HG02642 (cell line): Measurements from ENCODE around the gene RGS14.
"Not testable (repeated sequence)": the region's sequence is repeated elsewhere in the genome, so short reads cannot be mapped to it uniquely, and the experiment has no call there.

Experiments
- ATAC-seq: cut with Tn5 transposase; IDR thresholded peaks from one replicate; pipeline ENCODE4 v1.9.1; 2021; ENCODE audit warnings: mild to moderate bottlenecking; ENCODE audit not compliant: unreplicated experiment, poor library complexity

Gene RGS14

DNA sequence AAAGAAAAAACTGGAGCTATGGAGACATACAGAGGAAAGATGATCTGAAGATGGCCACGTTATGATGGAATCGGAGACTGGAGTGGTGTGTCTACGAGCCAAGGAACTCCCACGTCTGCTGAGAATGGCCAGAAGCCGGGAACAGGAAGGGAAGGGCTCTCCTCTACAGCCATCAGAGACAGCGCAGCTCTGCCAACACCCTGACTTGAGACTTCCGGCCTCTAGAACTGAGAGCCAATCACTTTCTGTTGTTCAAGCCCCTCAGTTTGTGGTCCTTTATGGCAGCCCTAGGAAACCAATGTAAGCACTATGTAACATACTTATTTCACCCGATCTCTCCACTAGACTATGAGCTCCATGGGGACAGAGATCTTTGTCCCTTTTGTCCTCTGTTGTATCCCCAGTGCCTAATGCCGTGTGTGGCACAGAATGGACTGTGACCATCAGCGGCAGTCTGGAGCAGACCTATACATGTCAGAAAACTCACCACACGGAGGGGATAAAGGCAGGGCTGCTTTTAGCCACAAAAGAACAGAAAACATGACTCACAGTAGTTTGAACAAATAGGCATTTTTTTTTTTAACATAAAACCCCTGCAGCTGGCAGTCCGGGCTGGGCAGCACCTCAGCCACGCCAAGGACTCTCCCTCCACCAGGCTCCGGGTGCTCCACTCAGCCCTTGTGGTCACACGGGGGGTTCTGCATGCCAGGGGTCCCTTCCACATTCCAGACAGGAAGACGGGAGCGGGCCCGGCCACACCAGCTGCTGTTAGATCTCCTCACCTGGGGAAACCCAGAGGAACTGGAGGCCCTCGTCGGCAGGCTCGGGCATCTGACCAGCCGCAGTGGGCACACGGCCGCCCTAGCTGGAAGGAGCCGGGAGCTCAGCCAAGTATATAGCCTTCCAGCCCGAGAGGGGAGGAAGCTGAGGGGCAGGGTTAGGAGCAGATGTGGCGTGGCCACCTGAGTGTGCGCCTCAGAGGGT lies 29.9 kb upstream of the RGS14 start:
- ATAC-seq, result no peak

DNA sequence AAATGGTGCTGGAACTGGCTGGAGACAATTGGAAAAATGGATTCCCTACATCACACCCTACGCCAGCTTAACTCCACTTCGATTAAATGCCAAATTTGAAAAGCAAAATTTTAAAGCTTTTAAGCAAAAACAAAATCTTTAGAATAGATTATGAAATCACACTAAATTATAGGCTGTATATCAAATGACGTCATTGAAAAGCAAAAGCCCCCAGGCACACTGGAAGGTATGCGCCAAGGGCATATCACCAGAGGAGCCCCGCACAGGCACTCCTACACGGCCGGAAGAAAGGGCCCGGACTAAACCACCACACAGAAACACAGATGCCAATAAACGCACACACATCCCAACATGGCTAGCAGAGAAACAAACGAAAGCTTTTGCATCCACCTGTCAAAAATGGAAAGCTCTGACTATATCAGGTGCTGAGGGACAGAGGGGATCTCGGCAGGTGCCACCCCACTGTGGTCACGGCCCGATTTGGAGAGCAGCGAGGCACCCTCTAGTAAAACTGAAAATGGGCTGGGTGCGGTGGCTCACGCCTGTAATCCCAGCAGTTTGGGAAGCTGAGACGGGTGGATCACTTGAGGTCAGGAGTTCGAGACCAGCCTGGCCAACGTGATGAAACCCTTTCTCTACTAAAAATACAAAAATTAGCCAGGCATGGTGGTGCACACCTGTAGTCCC lies 29.0 kb upstream of the RGS14 start:
- no peak for ATAC-seq

DNA sequence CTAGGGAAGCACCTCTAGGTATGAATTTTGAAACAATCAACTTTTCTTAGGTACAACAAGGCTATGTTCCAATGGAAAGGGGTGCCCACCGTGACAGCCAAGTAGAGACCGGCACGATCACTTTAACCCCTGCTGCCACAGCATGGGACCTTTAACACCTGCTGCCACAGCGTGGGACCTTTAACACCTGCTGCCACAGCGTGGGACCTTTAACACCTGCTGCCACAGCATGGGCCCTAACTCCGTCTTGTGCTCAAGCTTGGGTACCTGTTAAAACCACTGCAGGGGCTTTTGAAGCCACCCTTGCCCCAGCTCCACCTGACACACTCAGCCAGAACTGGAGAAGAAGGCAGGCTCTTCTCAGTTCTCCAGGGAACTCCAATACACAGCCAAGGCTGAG lies 27.8 kb upstream of the RGS14 start:
- ATAC-seq, result no peak

DNA sequence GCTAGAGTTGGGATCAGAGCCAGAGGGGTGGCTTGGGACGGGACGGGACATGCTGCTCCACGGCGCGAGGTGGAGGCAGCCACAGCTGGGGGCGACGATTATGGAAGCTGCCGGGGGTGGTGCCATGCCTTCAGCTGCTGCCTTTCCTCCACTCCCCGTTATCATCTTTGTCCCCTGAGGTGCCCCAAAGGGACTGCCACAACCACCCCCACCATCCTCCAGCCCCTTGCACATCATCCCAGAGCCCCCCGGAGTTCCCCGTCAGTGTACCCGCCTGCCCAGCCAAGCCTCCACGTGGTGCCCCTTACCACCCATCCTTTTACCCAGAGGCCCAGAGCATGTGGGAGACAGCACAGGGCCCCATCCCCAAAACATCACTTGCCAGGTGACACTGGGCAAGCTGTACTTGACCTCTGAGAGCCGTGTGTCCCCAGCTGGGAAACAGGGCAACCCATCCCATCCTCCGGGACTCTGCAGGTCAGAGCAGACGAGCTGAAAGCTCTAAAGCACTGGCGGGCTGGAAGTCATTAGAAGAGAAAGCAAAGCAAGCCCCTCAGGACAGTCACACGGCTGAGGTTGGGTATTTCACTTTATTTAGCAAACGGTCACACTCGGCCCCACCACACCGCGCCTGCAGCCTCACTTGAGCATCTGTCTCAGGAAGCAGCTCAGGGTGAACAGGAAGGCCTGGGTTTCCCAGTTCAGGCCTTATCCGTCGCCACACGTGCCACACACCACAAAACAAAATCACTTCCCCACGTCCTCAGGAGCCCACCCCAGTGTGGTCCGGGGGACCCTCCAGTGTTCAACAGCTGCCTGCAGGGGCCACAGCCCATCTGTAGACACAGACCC lies 26.5 kb upstream of the RGS14 start:
- ATAC-seq, result no peak

DNA sequence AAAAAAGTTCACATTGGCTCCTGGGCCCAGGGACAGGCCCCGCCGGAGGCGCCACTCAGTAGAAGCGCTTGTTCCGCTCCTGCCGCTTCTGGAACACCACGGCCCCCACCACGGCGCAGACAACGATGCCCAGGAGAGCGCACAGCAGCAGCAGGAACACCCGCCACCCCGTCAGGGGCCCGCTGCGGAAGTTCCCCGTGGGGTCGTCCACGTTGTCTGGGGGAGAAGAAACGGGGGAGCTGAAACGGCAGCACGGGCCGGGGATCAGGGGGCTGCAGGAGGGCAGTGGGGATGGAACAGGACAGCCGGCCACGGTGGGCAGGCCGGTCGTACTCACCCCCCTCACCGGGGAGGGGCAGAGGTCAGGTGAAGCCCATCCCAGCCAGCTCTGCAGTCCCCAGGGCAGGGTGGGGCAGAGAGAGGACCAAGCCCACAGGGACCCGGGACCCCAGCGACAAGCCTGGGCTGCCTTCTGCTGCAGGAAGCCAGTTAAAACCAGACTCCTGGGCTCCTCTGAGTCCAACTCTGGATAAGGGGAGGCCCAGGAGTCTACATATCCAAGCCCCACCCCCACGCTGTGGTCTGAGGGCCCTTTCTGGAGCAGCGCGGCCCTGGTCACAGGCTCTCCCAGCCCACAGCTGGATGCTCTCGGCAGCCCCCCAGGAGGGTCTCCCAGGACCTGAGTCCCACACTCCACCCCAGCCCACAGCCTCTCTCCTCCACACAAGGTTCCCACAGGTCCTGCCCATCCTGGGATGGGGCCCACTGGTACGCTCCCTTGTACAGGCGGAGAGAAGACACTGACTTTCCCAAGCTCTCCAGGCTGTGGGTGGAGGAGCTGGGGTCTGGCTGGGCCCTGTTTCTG lies 25.5 kb upstream of the RGS14 start:
- no peak for ATAC-seq

DNA sequence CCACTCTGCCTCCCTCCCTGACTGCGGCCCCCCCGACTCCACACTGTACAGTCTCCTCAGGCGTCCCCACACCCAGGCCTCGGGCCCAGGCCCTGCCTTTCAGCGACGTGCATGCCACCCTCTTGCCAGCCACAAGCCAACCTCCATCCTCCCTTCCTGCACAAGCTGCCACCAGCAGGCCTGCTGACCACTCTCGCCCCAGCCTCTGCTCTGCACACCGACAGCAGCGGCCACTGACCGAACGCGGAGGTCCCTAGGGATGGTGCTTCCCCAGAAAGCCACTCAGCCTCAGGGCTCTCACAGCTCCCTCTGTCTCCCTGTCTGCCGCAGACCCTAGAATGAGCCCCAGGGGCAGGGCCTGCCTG lies 24.8 kb upstream of the RGS14 start:
- no peak for ATAC-seq

DNA sequence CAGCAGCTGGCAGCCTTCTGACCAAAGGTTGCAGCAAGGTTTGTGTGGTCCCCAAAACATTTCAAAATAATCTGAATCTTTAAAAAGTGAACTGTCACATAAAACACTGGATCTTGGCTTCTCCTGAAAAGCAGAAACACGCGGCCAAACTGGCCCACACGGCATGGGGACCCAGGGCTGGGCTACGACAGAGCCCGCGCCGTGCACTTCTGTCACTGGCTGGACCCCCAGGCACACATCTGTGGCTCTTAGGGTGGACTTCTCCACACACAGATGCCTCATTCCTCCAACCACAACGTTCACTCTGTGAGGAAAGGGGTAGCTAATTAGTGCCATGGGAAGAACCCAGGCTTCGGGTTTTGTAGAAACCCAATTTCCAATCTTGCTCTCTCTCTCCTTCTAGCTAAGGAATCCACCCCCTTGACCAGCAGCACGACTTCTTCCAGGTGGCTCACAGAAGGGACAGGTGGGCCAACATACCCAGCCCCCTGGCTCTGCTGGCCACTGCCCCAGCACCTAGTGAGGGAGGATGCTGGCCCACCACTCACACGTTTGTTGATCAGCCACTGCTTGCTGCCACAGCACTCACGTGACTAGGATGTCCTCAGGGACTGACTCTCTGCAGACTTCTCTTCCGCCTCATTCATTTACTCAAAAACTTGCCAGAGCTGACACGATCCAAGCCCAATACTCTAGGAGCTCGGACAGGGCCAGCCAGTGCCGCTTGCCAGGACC lies 24.1 kb upstream of the RGS14 start:
- ATAC-seq, result no peak

DNA sequence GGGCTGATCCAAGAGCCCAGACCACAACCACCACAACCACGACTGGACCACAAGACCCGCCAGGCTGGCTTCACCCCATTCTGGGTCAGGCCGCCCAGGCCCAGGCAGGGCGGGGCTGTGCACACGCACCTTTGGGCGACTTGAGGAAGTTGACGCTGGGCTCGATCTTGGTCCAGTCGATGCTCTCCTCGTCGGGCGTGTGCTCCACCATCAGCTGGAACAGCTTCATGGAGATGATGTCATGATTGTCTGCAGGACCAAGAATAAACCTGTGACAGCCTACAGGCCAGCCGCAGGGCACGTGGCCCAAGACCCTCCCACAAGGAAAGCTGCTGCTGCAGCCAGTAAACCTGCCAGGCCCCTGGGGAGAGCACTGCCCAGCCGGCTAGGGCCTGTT lies 23.6 kb upstream of the RGS14 start:
- ATAC-seq, result no peak

DNA sequence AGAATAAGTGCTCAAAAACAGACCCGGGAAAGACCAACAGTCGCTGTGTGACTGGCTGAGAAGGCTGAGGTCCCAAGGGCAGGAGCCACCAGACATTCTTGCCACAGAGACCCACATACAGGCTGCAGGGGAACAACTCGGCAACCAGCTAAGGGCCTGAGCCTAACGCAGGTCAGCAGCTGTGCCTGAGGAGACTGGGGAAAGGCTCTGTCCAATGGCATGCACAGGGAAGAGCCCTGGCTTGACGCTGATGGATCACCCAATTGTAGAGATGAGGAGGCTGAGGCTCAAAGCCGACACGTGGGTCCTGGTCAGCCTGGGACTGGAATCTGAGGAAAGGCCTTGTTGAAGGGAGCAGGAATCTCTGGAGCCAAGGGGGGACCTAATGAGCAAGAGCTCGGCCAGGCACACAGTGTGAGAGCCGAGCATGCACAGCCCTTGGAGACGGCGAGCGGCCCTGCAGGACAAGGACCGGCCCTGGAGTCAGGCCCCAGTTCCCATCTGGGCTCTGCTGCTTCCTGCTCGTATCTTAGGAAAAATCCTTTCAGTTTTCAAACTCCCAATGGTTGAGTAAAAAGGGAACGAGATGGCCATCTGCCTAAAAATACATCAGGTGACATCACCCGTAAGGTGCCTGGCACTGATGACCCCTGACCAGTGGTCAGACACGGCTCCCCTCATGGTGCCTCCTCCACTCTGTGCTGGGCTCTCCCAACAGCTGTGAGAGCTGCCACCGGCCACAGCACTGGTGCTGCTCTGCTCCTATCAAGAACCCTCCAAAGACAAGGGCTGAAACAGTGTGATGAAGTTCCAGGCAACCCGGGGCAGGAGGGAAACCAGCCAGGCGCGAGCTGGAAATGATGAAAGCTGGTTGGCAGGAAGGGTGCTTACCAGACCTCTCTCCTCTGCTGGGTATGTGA lies 22.7 kb upstream of the RGS14 start:
- no peak for ATAC-seq

DNA sequence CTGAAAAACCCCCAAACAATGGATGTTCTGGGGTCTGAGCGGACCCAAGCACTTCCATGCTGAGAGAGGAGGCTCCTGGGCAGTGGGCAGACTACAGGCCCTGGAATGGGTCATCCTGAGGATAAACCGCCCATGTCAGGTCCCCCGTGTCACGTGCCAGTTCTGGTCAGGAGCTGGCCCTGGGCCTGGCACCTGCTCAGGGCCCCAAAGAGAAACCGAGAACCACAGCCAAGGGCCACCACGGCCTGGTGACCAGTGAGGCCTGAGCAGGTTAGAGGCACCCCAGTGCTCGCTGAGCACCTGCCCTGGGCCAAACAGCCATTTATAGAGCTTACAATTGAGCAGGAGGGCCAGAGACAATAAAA lies 22.0 kb upstream of the RGS14 start:
- no peak for ATAC-seq

DNA sequence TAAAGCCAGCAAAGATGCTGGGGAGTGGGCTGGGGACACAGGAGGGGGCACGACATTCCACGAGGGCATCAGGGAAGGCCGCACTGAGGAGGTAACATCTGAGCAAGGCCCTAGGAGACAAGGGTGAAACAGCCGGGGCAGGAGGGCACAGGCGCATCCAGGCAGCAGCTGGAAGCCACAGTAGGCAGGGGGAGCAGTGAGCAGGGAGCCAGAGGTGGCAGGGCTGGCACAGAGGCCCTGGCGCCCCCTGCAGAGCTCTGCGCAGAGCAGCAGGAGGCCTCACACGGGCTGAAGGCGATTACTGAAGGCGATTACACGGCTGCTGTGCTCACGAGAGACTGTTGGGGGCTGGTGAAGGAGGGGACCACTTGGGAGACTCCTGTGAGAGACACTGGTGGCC lies 21.6 kb upstream of the RGS14 start:
- ATAC-seq, result no peak

DNA sequence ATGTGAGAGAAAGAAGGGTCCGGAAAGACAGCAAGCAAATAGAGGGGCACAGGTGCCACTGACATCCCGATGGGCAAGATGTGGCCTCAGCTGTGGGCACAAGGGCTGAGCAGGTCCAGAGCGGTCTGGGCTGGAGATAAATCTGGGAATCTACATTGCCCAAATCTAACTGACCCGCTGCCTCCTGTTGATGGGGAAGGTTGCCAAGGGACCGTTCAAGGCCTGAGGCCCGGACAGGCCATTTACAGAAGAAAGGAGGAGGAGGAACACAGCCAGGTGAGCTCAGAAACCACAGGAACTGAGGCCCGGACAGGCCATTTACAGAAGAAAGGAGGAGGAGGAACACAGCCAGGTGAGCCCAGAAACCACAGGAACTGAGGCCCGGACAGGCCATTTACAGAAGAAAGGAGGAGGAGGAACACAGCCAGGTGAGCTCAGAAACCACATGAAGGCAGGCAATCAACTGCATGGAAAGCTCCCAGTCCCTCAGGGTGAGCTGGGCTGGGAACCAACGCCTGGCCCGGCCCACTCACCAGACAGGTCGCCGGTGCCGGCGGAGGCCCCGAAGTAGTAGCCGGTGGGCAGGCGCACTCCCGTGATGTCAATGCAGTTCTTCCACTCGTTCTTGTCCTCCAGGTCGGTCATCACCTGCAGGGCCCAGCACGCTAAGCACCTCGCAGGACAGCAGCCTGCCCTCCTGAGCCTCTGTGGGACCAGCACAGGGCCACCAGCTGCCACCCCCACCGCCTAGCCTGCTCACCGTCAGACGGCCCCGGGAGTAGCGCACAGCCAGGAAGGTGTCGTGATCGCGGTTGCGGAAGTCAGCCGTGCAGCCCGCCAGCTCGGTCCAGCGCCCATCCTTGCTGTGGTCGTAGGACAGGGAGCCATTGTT lies 20.9 kb upstream of the RGS14 start:
- no peak for ATAC-seq

DNA sequence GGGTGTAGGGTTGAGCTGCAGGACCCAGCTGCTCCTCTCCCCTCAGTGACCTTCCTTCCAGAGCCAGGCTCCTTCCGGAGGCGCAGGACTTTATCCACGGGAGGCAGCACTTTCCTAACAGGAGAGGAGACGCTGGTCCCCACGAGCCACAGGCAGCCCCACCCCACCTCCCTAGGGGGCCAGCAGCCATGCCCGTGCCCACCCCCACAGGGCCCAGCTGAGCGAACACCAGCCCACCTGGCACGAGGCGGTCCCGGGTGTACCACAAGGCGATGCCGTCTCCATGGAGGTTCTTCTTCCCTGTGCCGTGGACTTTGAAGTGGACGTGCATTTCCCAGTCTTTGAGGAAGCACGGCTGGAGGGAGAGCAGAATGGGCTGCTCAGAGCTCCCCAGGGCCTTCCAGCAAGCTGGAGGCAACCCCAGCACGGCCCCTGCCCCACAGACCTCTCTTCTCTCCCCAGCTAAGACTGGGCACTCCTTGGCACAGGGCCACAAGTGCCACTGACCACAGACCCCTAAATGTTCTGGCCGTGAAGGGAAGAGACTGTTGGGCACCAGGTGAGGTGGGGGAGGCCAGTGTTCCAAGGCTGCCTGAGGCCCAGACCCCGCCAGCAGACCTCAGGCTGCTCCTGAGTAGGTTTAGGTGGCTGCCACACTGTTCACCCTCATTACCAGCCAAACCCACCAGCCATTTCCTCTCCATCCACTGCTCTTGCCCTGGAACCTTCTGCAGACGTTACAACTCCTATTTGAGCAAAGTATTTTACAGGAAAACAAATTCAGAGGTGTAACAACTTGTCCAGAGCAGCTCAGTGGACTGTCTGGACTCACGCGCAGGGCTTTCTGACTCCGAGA lies 19.2 kb upstream of the RGS14 start:
- no peak for ATAC-seq

DNA sequence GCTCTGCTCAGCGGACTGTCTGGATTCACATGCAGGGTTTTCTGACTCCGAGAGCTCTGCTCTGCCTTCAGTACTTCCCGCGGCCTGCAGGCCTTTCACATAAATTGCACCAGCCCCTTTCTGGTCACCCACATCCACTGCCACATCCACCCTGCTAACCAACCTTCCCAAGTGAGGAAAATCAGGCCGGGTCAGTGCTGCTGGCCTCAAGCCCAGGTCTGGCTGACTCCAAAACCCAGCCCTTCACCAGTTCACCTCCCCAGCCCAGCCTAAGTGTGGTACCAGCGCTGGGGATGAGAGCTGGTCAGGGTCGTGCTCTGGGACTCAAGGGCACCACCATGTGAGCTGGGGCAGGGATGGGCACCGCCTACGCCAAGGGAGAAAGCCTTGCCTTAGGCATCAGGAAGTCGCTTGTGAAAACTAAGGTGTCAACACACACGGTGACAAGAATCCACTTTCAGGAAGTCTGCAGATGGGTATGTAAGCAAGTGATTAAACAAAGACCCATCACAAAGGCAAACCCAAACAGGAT lies 18.6 kb upstream of the RGS14 start:
- no peak for ATAC-seq

DNA sequence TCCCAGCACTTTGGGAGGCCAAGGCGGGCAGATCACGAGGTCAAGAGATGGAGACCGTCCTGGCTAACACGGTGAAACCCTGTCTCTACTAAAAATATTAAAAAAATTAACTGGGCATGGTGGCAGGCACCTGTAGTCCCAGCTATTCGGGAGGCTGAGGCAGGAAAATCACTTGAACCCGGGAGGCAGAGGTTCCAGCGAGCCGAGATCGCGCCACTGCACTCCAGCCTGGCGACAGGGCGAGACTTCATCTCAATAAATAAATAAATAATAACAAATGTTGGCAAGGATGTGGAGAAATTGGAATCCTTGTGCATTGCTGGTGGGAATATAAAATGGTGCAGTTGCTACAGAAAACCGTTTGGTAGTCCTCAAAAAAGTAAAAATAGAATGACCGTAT lies 14.7 kb upstream of the RGS14 start:
- ATAC-seq, result not testable (repeated sequence)

DNA sequence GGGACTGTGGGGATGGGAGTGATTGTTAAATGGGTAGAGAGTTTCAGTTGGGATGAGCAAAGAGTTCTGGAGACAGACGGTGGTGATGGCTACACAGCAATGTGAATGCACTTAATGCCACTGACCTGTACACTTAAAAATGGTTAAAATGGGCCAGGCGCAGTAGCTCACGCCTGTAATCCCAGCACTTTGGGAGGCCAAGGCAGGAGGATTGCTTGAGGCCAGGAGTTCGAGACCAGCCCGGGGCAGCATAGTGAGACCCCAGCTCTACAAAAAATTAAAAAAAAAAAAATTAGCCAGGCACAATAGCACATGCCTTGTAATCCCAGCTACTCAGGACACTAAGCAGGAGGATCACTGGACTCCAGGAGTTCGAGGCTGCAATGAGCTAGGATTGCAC lies 13.9 kb upstream of the RGS14 start:
- ATAC-seq, result no peak
